Stimulated activated CD4-positive, alpha-beta T cell treated with anti-CD3 and anti-CD28 coated beads, Interleukin-4, amount 100 ng/mL, for 24 hours (primary cell): ENCODE data around the gene KLHL18.
"Not testable (repeated sequence)": the region's sequence is repeated elsewhere in the genome, so short reads cannot be mapped to it uniquely, and the experiment has no call there.

Source experiments
- DNase-seq: peaks from one replicate; pipeline ENCODE4 v3.0.0-alpha.2; 2020

The KLHL18 gene

GRCh38 chr3:47276558-47276957 lies 6.2 kb upstream of the KLHL18 start:
- DNase-seq: no peak

GRCh38 chr3:47280519-47280918 lies 2.2 kb upstream of the KLHL18 start:
- no peak for DNase-seq

- peak; percentile 20 for DNase-seq
Measured at GRCh38 chr3:47283193-47283537, 421 bp downstream of the KLHL18 start.

- DNase-seq: peak; percentile 31
Measured at GRCh38 chr3:47283591-47284364, 1.0 kb downstream of the KLHL18 start.

GRCh38 chr3:47288966-47289910 lies 6.5 kb downstream of the KLHL18 start:
- no peak for DNase-seq

GRCh38 chr3:47291158-47291753 lies 8.5 kb downstream of the KLHL18 start:
- DNase-seq: no peak

GRCh38 chr3:47291754-47292420 lies 9.1 kb downstream of the KLHL18 start:
- not testable (repeated sequence) for DNase-seq

- no peak for DNase-seq
Measured at GRCh38 chr3:47293822-47294221, 11.1 kb downstream of the KLHL18 start.

GRCh38 chr3:47294392-47294791 lies 11.6 kb downstream of the KLHL18 start:
- no peak for DNase-seq

- no peak for DNase-seq
Measured at GRCh38 chr3:47295322-47295721, 12.6 kb downstream of the KLHL18 start.

- DNase-seq: no peak
Measured at GRCh38 chr3:47295976-47296375, 13.2 kb downstream of the KLHL18 start.

- DNase-seq: no peak
Measured at GRCh38 chr3:47296562-47297302, 14.0 kb downstream of the KLHL18 start.

GRCh38 chr3:47298439-47298838 lies 15.7 kb downstream of the KLHL18 start:
- no peak for DNase-seq

- DNase-seq: no peak
Measured at GRCh38 chr3:47299381-47300318, 16.9 kb downstream of the KLHL18 start.

- no peak for DNase-seq
Measured at GRCh38 chr3:47301456-47301855, 18.7 kb downstream of the KLHL18 start.

GRCh38 chr3:47306022-47306421 lies 23.3 kb downstream of the KLHL18 start:
- DNase-seq: no peak

- DNase-seq: not testable (repeated sequence)
Measured at GRCh38 chr3:47309231-47309630, 26.5 kb downstream of the KLHL18 start.

- DNase-seq: no peak
Measured at GRCh38 chr3:47310391-47310790, 27.6 kb downstream of the KLHL18 start.

- DNase-seq: no peak
Measured at GRCh38 chr3:47313341-47314055, 30.8 kb downstream of the KLHL18 start.

GRCh38 chr3:47314056-47314764 lies 31.5 kb downstream of the KLHL18 start:
- DNase-seq: no peak
